Fibroblast of lung (primary cell): ENCODE measurements around the gene ALMS1. TPM values are rescaled to one million over a fixed set of nuclear protein-coding genes. Genes with fewer than 3 reads are reported as not detected.
"Not testable (repeated sequence)": the region's sequence is repeated elsewhere in the genome, so short reads cannot be mapped to it uniquely, and the experiment has no call there.

Experiments
- DNase-seq, 2 donors: peaks; one replicate each; pipeline versions ENCODE4 v3.0.0 to v3.0.0-alpha.2; 2010; ENCODE audit warnings: low read depth in 2 of 2
- H2AFZ ChIP-seq: 2 replicates; pipeline ENCODE4 v1.5.1; 2012; ENCODE audit warnings: low read length, control low read depth, inconsistent platforms
- H3K27ac ChIP-seq: 2 replicates; pipeline ENCODE4 v1.5.1; 2011; ENCODE audit warnings: low read length, control low read depth; ENCODE audit not compliant: insufficient read depth
- H3K27me3 ChIP-seq: 2 replicates; pipeline ENCODE4 v1.5.1; 2011; ENCODE audit warnings: mild to moderate bottlenecking, low read length; ENCODE audit not compliant: control insufficient read depth, insufficient read depth
- H3K36me3 ChIP-seq: 2 replicates; pipeline ENCODE4 v1.5.1; 2011; ENCODE audit warnings: low read length; ENCODE audit not compliant: control insufficient read depth, insufficient read depth
- H3K4me1 ChIP-seq: 2 replicates; pipeline ENCODE4 v1.5.1; 2011; ENCODE audit warnings: low read length; ENCODE audit not compliant: control insufficient read depth, insufficient read depth; ENCODE audit errors: extremely low read depth
- H3K4me2 ChIP-seq: 2 replicates; pipeline ENCODE4 v1.5.1; 2011; ENCODE audit warnings: low read length, control low read depth; ENCODE audit not compliant: insufficient read depth; ENCODE audit errors: extremely low read depth
- H3K4me3 ChIP-seq, 4 experiments: fragments of 200-600 bp in 1 of 4; sonication (generic) in 1 of 4; replicated peaks in 1 of 4; 2 replicates each; pipeline ENCODE4 v1.5.1; 2011 to 2016; ENCODE audit warnings: low read length in 4 of 4, low read depth in 3 of 4, mild to moderate bottlenecking in 3 of 4, control low read depth in 2 of 4, inconsistent platforms in 1 of 4, mixed read lengths in 1 of 4; ENCODE audit not compliant: insufficient read depth in 1 of 4; ENCODE audit errors: control extremely low read depth in 1 of 4
- H3K79me2 ChIP-seq: 2 replicates; pipeline ENCODE4 v1.5.1; 2012; ENCODE audit warnings: mild to moderate bottlenecking, low read length, inconsistent platforms; ENCODE audit not compliant: control insufficient read depth, insufficient read depth
- H3K9ac ChIP-seq: 2 replicates; pipeline ENCODE4 v1.5.1; 2011; ENCODE audit warnings: mild to moderate bottlenecking, low read length, control low read depth; ENCODE audit not compliant: insufficient read depth
- H3K9me3 ChIP-seq: 2 replicates; pipeline ENCODE4 v1.5.1; 2012; ENCODE audit warnings: low read depth, low read length; ENCODE audit not compliant: control insufficient read depth, insufficient read depth
- H4K20me1 ChIP-seq: 2 replicates; pipeline ENCODE4 v1.5.1; 2011; ENCODE audit warnings: low read length; ENCODE audit not compliant: control insufficient read depth, insufficient read depth; ENCODE audit errors: extremely low read depth
- polyA plus RNA-seq, 2 donors: library from polyadenylated mRNA; depleted of rRNA in 1 of 2; stranded (reverse) in 1 of 2; unstranded in 1 of 2; fragments of >200 nt; gene quantifications; 2 replicates each; pipeline ENCODE4 v1.2.1, GENCODE V29; 2011 to 2012; ENCODE audit warnings: missing spikeins in 1 of 2
- total RNA-seq: library from RNA; depleted of rRNA; stranded (reverse); fragments of >200 nt; gene quantifications from 2 replicates; pipeline ENCODE4 v1.2.1, GENCODE V29; 2014
- TF ChIP-seq, protein P1 (sequence below), 2 donors: IDR thresholded peaks in 1 of 2; conservative IDR thresholded peaks in 1 of 2; 1 replicate in 1 of 2; 2 replicates in 1 of 2; pipeline ENCODE4 v1.5.1; 2011 to 2012; ENCODE audit warnings: low read length in 2 of 2, control low read depth in 1 of 2, inconsistent platforms in 1 of 2, low read depth in 1 of 2, mild to moderate bottlenecking in 1 of 2

ALMS1 gene
- total and polyA plus RNA-seq, 2 donors (not counting 1 experiment from before 2014, with no cell fraction given) = 7.5 to 13.4 TPM

DNA sequence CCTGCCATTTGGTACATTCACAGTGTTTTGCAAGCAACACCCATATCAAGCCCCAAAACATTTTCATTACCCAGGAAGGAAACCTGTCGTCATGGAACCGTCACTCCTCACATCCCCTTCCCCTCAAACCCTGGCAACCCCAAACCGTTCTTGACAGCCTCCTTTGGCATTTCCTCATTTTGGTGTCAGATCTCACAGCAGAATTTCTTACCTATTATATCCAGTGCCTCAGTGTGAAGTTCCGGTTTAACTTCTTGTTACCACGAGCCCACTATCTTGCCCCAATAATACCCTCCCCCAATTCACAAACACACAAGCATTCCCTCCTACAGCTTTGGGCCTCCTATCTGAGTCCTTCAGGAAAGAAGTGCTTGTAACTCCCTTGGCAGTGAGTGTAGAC lies 240.6 kb downstream of the ALMS1 start:
- H3K9me3 ChIP-seq, H4K20me1 ChIP-seq, DNase-seq, H3K4me2 ChIP-seq, H2AFZ ChIP-seq, H3K4me1 ChIP-seq, H3K9ac ChIP-seq, H3K27ac ChIP-seq, H3K4me3 ChIP-seq, H3K79me2 ChIP-seq, H3K27me3 ChIP-seq, H3K36me3 ChIP-seq: not testable (repeated sequence)

DNA sequence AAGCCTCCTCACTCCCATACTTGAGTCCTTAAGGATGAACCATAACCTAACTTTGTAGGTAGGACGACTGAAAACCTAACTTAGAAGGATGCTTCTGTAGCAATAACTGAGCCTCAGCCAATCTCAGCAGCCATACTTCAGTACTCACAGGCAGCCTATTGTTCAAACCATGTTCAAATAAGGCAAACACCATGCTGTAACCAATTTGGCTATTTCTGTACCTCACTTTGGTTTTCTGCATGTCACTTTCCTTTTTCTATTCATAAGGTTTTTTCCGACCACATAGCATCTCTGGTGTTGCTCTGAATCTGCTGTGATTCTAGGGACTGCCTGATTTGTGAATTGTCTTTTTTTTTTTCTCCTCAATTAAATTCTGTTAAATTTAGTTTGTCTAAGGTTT lies 242.9 kb downstream of the ALMS1 start:
- H3K9ac ChIP-seq, H3K4me2 ChIP-seq, H3K27ac ChIP-seq, DNase-seq, H3K36me3 ChIP-seq, H3K9me3 ChIP-seq, H3K4me3 ChIP-seq, H3K4me1 ChIP-seq, H4K20me1 ChIP-seq, H3K79me2 ChIP-seq, H3K27me3 ChIP-seq, H2AFZ ChIP-seq: not testable (repeated sequence)

DNA sequence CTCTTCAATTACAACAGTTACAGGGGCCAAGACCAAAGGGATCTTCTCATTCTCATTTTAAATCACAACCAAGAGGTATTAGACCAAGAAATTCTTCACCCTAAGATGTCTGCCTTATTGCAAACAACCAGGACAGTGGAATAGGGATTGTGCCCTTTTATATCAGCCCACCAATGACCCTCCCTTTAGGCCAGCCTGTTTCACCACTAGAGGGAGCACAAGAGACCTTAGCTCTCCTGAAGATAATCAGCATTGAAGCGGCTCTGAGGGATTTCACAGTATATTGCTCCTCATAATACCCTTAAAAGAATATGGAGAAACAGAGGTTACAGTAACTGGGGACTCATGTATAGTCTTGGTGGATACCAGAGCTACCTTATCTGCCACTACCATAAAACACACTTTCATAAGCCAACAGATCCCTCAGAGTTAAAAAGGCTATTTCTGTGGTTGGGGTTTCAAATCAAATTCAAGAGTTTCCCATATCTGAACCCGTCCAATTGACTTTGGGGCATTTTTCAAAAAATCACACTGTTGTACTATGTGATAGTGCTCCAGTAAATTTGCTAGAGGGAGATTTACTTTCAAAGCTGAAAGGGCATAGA lies 245.1 kb downstream of the ALMS1 start:
- not testable (repeated sequence) for H3K4me1 ChIP-seq, H3K9me3 ChIP-seq, DNase-seq, H3K27ac ChIP-seq, H3K4me2 ChIP-seq, H2AFZ ChIP-seq, H4K20me1 ChIP-seq, H3K36me3 ChIP-seq, H3K79me2 ChIP-seq, H3K9ac ChIP-seq, H3K27me3 ChIP-seq, H3K4me3 ChIP-seq
- TF ChIP-seq, protein P1, sequence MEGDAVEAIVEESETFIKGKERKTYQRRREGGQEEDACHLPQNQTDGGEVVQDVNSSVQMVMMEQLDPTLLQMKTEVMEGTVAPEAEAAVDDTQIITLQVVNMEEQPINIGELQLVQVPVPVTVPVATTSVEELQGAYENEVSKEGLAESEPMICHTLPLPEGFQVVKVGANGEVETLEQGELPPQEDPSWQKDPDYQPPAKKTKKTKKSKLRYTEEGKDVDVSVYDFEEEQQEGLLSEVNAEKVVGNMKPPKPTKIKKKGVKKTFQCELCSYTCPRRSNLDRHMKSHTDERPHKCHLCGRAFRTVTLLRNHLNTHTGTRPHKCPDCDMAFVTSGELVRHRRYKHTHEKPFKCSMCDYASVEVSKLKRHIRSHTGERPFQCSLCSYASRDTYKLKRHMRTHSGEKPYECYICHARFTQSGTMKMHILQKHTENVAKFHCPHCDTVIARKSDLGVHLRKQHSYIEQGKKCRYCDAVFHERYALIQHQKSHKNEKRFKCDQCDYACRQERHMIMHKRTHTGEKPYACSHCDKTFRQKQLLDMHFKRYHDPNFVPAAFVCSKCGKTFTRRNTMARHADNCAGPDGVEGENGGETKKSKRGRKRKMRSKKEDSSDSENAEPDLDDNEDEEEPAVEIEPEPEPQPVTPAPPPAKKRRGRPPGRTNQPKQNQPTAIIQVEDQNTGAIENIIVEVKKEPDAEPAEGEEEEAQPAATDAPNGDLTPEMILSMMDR (conservative IDR thresholded peaks at IDR 0.05 in 1 of 2, IDR thresholded peaks at IDR 0.05 in 1 of 2; ENCODE audit: low read depth in 1 of 2, low read length in 2 of 2) = peak; percentile 47 to 50

DNA sequence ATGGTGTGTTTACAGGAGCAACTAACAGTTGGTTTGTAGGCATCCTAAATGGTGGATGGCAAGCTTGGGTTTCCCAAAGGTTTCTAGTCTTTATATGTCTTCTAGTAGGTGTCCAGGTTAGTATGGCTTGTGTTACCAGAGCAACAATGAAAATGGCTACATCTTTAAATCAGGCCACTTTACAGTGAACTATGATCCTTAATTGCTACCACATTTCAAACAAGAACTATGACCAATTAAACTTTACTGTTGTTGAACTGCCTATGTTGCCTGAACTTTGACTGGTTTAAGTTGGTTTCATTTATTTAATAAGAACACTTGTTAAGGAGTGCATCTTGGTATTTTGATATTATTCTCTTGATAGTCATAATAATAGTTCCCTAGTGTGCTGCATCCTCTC lies 251.3 kb downstream of the ALMS1 start:
- DNase-seq, H3K27ac ChIP-seq, H3K9ac ChIP-seq, H3K79me2 ChIP-seq, H2AFZ ChIP-seq, H3K4me2 ChIP-seq, H3K36me3 ChIP-seq, H4K20me1 ChIP-seq, H3K27me3 ChIP-seq, H3K4me1 ChIP-seq, H3K4me3 ChIP-seq, H3K9me3 ChIP-seq: not testable (repeated sequence)
